Measurements from ENCODE around the gene ABCB4. TPM values are rescaled to one million over a fixed set of nuclear protein-coding genes. Genes with fewer than 3 reads are reported as not detected.

Gene ABCB4
- total and polyA plus RNA-seq, 2 experiments from 2014 or later = 0.37 to 1.2 TPM

DNA sequence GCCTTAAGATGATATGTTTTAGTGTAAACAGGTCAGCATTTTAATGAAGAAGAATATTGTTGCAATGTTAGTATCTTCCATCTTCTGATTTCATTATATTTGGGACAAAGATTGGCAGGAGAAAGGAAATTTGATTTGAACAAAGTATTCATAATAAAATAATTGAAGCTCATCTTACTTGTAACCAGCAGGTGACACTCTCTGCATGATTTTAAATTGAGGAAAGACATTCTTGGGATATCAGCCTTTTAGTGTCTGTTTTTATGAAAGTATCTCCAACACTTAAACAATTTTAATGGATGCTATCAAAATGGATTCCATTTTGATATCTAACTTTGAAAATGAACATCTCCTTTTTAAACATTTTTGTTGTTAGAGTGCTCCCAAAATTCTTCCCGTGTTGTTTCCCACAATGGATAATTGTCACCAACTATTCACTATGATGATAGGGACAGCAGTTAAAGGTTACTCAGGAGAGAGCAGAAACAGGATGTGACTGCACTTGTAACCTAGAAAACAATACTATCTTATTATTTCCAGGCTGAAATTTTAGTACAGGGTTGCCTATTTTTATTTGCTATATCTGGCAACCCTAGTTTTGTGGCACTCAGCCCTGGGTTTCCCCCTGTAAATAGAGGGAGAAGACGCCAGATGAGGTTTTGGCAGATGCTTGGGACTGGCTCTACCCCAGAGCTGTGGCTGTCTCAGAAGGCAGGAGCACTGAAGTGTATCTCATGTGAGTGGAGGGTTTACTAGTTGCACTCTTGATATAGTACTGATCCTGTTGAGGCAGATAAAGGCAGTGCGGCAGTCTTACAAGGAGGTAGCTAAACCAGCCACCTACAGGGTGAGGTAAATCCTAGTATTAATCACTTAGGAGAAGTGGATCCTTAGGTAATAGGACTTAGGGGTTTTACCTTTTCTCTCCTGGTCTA, 31.0 kb upstream of the ABCB4 start:
- Histone ChIP-seq H3K4me2 (no peak overlapping the region), H3K9me2 (replicated peaks; ENCODE audit: insufficient read depth) (no peaks in the 10 kb centered on the region), H3K79me2 (no peaks in the 10 kb centered on the region), H2AFZ (no peak overlapping the region), H3K27ac (no peak overlapping the region), H3K4me1 (ENCODE audit: insufficient read depth) (no peaks in the 10 kb centered on the region), H3K27me3 (no peaks in the 10 kb centered on the region), H3K9me3 (ENCODE audit: low read depth) (no peaks in the 10 kb centered on the region), H3K4me3 (no peak overlapping the region), H4K20me1 (ENCODE audit: insufficient read depth, poor library complexity, severe bottlenecking) (no peaks in the 10 kb centered on the region), H3K36me3 (replicated peaks; ENCODE audit: insufficient read depth, low read depth) (no peaks in the 10 kb centered on the region)
- TF ChIP-seq EZH2phosphoT487 (IDR thresholded peaks at IDR 0.05; ENCODE audit: low read depth, severe bottlenecking, unreplicated experiment) (no peak), EZH2 (IDR thresholded peaks at IDR 0.05; ENCODE audit: borderline replicate concordance) (no peak)
- TF ChIP-seq, protein P1, sequence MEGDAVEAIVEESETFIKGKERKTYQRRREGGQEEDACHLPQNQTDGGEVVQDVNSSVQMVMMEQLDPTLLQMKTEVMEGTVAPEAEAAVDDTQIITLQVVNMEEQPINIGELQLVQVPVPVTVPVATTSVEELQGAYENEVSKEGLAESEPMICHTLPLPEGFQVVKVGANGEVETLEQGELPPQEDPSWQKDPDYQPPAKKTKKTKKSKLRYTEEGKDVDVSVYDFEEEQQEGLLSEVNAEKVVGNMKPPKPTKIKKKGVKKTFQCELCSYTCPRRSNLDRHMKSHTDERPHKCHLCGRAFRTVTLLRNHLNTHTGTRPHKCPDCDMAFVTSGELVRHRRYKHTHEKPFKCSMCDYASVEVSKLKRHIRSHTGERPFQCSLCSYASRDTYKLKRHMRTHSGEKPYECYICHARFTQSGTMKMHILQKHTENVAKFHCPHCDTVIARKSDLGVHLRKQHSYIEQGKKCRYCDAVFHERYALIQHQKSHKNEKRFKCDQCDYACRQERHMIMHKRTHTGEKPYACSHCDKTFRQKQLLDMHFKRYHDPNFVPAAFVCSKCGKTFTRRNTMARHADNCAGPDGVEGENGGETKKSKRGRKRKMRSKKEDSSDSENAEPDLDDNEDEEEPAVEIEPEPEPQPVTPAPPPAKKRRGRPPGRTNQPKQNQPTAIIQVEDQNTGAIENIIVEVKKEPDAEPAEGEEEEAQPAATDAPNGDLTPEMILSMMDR (IDR thresholded peaks at IDR 0.05; ENCODE audit: poor library complexity) = peak; percentile 44
- 81% methylated on average over 3 of the region's 3 CpGs for WGBS (ENCODE audit: low lambda C conversion rate, missing lambda C conversion rate)
- DNase-seq (ENCODE audit: low spot score) = no peak

DNA sequence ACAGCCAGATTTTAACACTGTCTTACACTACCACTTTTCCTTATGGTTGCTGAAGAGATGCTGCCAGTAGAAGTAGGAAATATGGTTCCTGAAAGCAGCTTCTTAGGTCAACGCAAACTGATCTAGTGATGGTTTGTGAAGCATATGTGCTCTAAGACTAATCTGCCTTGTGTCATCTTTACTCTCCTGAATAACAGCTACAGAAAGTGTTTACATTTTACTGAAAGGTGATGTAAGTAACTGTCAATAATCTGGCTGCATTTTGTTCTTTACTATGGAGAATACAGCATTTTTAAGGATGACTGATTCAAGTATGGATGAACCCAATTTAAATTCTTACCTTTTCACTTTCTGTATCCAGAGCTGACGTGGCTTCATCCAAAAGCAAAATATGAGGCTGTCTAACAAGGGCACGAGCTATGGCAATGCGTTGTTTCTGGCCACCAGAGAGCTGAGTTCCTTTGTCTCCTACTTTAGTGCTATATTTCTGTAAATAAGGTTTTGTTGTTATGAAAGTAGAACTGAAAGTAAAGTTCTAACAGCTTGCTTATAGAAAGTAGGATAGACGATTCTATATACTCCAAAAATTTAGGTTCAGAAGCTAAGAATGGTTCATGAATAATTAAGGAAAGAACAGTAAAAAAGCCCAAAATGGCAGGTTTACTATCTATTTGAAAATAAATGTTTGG, 30.2 kb upstream of the ABCB4 start:
- WGBS (ENCODE audit: low lambda C conversion rate, missing lambda C conversion rate) = 85% methylated on average over 5 of the region's 5 CpGs

DNA sequence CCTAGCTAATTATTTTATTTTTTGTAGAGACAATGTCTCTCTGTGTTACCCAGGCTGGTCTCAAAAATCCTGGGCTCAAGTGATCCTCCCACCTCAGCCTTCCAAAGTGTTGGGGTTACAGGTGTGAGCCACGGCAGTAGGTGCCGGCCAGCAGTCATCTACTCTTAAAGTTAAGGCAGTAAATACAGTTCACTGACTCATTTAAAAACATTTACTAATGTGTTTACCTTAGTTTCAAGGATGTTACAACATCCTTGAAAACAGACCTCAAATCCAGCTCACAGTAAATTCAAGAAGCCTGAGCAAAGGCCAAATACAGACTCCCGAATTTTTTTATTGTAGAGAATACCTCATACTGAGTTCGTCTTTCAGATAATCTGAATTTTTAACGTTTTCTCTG, 29.6 kb upstream of the ABCB4 start:
- Histone ChIP-seq H3K9me3 (ENCODE audit: low read depth) (no peaks in the 10 kb centered on the region), H3K79me2 (no peaks in the 10 kb centered on the region), H3K36me3 (replicated peaks; ENCODE audit: insufficient read depth, low read depth) (no peaks in the 10 kb centered on the region), H3K27ac (no peak overlapping the region), H3K4me3 (no peak overlapping the region), H3K4me1 (ENCODE audit: insufficient read depth) (no peaks in the 10 kb centered on the region), H3K4me2 (no peak overlapping the region), H3K9me2 (replicated peaks; ENCODE audit: insufficient read depth) (no peaks in the 10 kb centered on the region), H3K27me3 (no peaks in the 10 kb centered on the region), H2AFZ (no peak overlapping the region), H4K20me1 (ENCODE audit: insufficient read depth, poor library complexity, severe bottlenecking) (no peaks in the 10 kb centered on the region)
- no peak for DNase-seq (ENCODE audit: low spot score)
- 79% methylated on average over 5 of the region's 5 CpGs for WGBS (ENCODE audit: low lambda C conversion rate, missing lambda C conversion rate)
- no peak for TF ChIP-seq EZH2phosphoT487 (IDR thresholded peaks at IDR 0.05; ENCODE audit: low read depth, severe bottlenecking, unreplicated experiment)
- TF ChIP-seq EZH2 (IDR thresholded peaks at IDR 0.05; ENCODE audit: borderline replicate concordance) = no peak
- TF ChIP-seq, protein P1 (IDR thresholded peaks at IDR 0.05; ENCODE audit: poor library complexity) = no peak

More for the DNA sequence above, 30.2 kb upstream of the ABCB4 start:
- DNase-seq (ENCODE audit: low spot score) = no peak
- H3K36me3 ChIP-seq (replicated peaks; ENCODE audit: insufficient read depth, low read depth) = no peaks in the 10 kb centered on the region
- H3K27me3 ChIP-seq = no peaks in the 10 kb centered on the region
- no peak overlapping the region for H3K4me3 ChIP-seq
- H3K4me1 ChIP-seq (ENCODE audit: insufficient read depth) = no peaks in the 10 kb centered on the region
- no peaks in the 10 kb centered on the region for H3K9me2 ChIP-seq (replicated peaks; ENCODE audit: insufficient read depth)
- H3K27ac ChIP-seq = no peak overlapping the region
- TF ChIP-seq, protein P1 (IDR thresholded peaks at IDR 0.05; ENCODE audit: poor library complexity) = no peak
- TF ChIP-seq EZH2phosphoT487 (IDR thresholded peaks at IDR 0.05; ENCODE audit: low read depth, severe bottlenecking, unreplicated experiment) = no peak
- TF ChIP-seq EZH2 (IDR thresholded peaks at IDR 0.05; ENCODE audit: borderline replicate concordance) = no peak
- no peak overlapping the region for H3K4me2 ChIP-seq
- no peaks in the 10 kb centered on the region for H3K9me3 ChIP-seq (ENCODE audit: low read depth)
- H2AFZ ChIP-seq = no peak overlapping the region
- no peaks in the 10 kb centered on the region for H4K20me1 ChIP-seq (ENCODE audit: insufficient read depth, poor library complexity, severe bottlenecking)
- no peaks in the 10 kb centered on the region for H3K79me2 ChIP-seq

Data from hepatocyte (in vitro differentiated cells).